ENCODE data around the gene KCNQ1.

DNA sequence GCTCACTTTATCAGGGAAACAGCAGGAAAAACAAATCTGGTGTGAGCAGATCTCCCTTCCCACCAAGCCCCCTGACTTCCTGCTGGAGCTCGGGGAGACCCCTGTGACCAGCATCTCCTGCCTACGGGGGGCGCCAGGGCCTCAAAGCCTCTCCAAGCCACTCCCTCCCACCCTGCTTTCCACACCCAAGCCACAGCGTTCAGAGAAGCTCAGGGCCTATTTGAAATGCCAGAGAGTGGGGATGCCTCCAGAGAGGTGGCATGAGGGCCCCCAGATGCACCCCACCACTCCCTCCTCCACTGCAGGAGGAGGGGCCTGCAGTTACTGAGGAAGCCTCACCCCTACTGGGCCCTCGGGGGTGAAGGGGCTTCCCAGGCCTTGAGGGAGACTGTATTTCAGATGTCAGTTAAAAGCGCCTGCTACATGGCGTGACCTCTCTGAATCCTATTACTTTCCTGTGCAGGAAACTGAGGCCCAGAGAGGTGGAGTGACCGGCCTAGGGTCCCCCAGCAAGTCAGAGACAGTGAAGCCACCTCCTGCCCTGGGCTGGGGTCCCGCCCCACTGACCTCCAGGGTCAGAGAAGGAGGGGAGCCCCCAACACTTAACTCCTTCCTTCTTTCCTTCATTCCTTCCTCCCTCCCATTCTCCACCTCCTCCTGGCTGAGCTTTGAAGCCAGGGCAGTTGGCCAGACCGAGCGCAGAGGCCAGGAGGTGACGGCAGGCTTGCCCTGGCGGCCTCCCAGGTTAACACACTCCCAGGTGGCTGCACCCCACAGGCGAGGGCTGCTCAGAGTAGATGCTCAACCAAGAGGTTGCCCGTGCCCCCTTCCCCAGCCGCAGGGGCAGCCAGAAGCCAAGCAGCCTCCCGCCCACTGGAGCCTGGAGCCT lies 446.8 kb downstream of the KCNQ1 start:
- no peak for TF ChIP-seq EZH2 (IDR thresholded peaks at IDR 0.05; ENCODE audit: borderline replicate concordance, insufficient read depth, low read depth, low read length, poor library complexity, severe bottlenecking)
- TF ChIP-seq, protein P1, sequence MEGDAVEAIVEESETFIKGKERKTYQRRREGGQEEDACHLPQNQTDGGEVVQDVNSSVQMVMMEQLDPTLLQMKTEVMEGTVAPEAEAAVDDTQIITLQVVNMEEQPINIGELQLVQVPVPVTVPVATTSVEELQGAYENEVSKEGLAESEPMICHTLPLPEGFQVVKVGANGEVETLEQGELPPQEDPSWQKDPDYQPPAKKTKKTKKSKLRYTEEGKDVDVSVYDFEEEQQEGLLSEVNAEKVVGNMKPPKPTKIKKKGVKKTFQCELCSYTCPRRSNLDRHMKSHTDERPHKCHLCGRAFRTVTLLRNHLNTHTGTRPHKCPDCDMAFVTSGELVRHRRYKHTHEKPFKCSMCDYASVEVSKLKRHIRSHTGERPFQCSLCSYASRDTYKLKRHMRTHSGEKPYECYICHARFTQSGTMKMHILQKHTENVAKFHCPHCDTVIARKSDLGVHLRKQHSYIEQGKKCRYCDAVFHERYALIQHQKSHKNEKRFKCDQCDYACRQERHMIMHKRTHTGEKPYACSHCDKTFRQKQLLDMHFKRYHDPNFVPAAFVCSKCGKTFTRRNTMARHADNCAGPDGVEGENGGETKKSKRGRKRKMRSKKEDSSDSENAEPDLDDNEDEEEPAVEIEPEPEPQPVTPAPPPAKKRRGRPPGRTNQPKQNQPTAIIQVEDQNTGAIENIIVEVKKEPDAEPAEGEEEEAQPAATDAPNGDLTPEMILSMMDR (IDR thresholded peaks at IDR 0.05), result no peak

Measured in B cell (primary cell).